ENCODE data around the gene CA14. TPM values are rescaled to one million over a fixed set of nuclear protein-coding genes. Genes with fewer than 3 reads are reported as not detected.
"Not testable (repeated sequence)": the region's sequence is repeated elsewhere in the genome, so short reads cannot be mapped to it uniquely, and the experiment has no call there.

The CA14 gene
- not detected in 2 replicates for total RNA-seq

- no peak within 1 kb of the TSS for H3K27ac Mint-ChIP-seq
- no peaks in the 10 kb centered on the region for H3K36me3 Mint-ChIP-seq (ENCODE audit: low read depth)
- no peak for DNase-seq (ENCODE audit: low spot score)
- intact Hi-C loops (cut with micrococcal nuclease): loop anchor here (5.0 kb wide), 1 partner anchor 274 kb away; no protein-coding TSS in a partner anchor
- H3K9me3 Mint-ChIP-seq: no peaks in the 10 kb centered on the region
- H3K4me3 Mint-ChIP-seq (ENCODE audit: low read depth): no peak within 1 kb of the TSS
- peaks cover 8% of the 10 kb centered on the region for H3K4me1 Mint-ChIP-seq (ENCODE audit: low read depth)
- peaks cover 46% of the 10 kb centered on the region for H3K27me3 Mint-ChIP-seq (ENCODE audit: low read depth)
These were observed at the start of gene CA14 for GRCh38 chr1:150257624-150258585. Gene CA14 (plus strand): TSS chr1:150257774. CDS start chr1:150258129, 355 bp downstream.

GRCh38 chr1:150208460-150208859, 49.1 kb upstream of the CA14 start:
- H3K4me3 Mint-ChIP-seq (ENCODE audit: low read depth): not testable (repeated sequence)

DNA sequence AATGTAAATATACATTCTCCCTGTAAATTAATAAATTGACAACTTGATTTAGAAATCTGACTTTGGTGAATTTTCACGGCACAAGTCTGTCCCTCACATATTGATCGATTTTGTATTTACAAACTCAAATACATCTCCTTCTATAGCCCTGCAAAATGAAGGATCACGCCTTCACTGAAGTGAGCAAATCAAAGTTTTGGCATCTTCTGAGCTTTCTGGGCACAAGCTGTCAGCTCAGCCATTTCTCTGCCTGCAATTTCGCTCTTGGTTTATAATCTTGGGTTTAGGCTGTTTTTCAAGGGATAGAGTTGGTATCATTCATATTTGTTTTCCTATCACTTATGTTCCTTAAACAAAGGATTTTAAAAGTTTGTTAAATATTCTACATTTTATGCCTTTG, 47.5 kb upstream of the CA14 start:
- no peaks in the 10 kb centered on the region for H3K36me3 Mint-ChIP-seq (ENCODE audit: low read depth)
- no peak overlapping the region for H3K27ac Mint-ChIP-seq
- H3K27me3 Mint-ChIP-seq (ENCODE audit: low read depth): peaks cover 8% of the 10 kb centered on the region
- H3K4me3 Mint-ChIP-seq (ENCODE audit: low read depth): no peak overlapping the region
- no peaks in the 10 kb centered on the region for H3K9me3 Mint-ChIP-seq
- intact Hi-C loops (cut with micrococcal nuclease): no loop called here
- no peak for DNase-seq (ENCODE audit: low spot score)
- peaks cover 17% of the 10 kb centered on the region for H3K4me1 Mint-ChIP-seq (ENCODE audit: low read depth)

More at GRCh38 chr1:150208460-150208859, 49.1 kb upstream of the CA14 start:
- H3K36me3 Mint-ChIP-seq (ENCODE audit: low read depth); H3K9me3 Mint-ChIP-seq; DNase-seq (ENCODE audit: low spot score); H3K27me3 Mint-ChIP-seq (ENCODE audit: low read depth); H3K27ac Mint-ChIP-seq; intact Hi-C loops (cut with micrococcal nuclease); H3K4me1 Mint-ChIP-seq (ENCODE audit: low read depth): not testable (repeated sequence)

GRCh38 chr1:150210706-150211105, 46.9 kb upstream of the CA14 start:
- Mint-ChIP-seq H3K4me3 (ENCODE audit: low read depth) (no peak overlapping the region), H3K27ac (no peak overlapping the region), H3K36me3 (ENCODE audit: low read depth) (no peaks in the 10 kb centered on the region), H3K27me3 (ENCODE audit: low read depth) (peaks cover 5% of the 10 kb centered on the region), H3K4me1 (ENCODE audit: low read depth) (peaks cover 17% of the 10 kb centered on the region), H3K9me3 (no peaks in the 10 kb centered on the region)
- no peak for DNase-seq (ENCODE audit: low spot score)
- intact Hi-C loops (cut with micrococcal nuclease): no loop called here

DNA sequence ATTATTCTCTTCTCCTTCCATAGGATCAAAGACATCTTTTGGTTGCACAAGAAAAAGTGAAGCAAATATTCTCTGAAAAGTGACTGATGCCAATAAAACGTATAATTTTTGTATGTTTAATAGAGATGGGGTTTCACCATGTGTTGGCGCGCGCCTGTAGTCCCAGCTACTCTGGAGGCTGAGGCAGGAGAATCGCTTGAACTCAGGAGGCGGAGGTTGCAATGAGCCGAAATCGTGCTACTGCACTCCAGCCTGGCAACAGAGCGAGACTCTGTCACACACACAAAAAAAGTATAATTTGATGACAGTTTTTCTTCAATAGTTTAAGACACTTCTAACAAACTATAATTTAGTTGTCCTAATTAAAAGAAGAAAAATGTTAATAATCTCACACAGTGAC, 45.5 kb upstream of the CA14 start:
- Mint-ChIP-seq H3K4me1 (ENCODE audit: low read depth) (peaks cover 17% of the 10 kb centered on the region), H3K36me3 (ENCODE audit: low read depth) (peaks cover 3% of the 10 kb centered on the region), H3K27me3 (ENCODE audit: low read depth) (peaks cover 1% of the 10 kb centered on the region), H3K9me3 (no peaks in the 10 kb centered on the region), H3K4me3 (ENCODE audit: low read depth) (no peak overlapping the region), H3K27ac (no peak overlapping the region)
- DNase-seq (ENCODE audit: low spot score): no peak
- intact Hi-C loops (cut with micrococcal nuclease): no loop called here

- intact Hi-C loops (cut with micrococcal nuclease): loop anchor here (1.0 kb wide), 1 partner anchor 23 kb away; the partner anchor contains the start of gene ANP32E
- peak; percentile 90 for DNase-seq (ENCODE audit: low spot score)
These were observed 44.1 kb upstream of the CA14 start for GRCh38 chr1:150213170-150214098.

DNA sequence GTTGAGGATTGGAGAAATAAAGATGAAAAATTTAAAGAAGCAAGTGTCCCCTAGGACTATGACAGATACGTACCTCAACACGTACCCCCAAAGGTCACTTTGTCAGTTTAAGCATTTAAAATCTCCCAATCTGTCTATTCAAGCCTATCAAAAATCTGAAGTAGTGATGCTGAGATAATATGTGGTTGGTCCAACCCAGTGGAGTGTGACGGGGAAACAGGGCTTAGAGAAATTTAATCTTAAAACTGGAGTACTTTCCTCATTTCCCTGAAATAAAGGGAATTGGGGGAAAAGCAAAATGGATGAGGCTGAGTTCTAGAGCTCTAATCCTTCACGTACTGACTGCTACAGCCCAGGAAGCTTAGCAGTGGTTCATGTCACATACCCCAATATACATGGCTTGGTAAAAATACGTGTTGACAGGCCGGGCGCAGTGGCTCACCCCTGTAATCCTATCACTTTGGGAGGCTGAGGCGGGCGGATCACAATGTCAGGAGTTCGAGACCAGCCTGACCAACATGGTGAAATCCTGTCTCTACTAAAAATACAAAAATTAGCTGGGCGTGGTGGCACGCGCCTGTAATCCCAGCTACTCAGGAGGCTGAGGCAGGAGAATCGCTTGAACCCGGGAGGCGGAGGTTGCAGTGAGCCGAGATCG, 43.3 kb upstream of the CA14 start:
- peaks cover 12% of the 10 kb centered on the region for H3K36me3 Mint-ChIP-seq (ENCODE audit: low read depth)
- H3K27me3 Mint-ChIP-seq (ENCODE audit: low read depth): not testable (repeated sequence)

More at GRCh38 chr1:150213170-150214098, 44.1 kb upstream of the CA14 start:
- peaks cover 17% of the 10 kb centered on the region for H3K4me1 Mint-ChIP-seq (ENCODE audit: low read depth)
- H3K36me3 Mint-ChIP-seq (ENCODE audit: low read depth): peaks cover 6% of the 10 kb centered on the region
- H3K27me3 Mint-ChIP-seq (ENCODE audit: low read depth): no peaks in the 10 kb centered on the region
- H3K27ac Mint-ChIP-seq: peak overlapping the region; percentile 97
- H3K9me3 Mint-ChIP-seq: no peaks in the 10 kb centered on the region
- peak overlapping the region; percentile 87 for H3K4me3 Mint-ChIP-seq (ENCODE audit: low read depth)

GRCh38 chr1:150215855-150216254, 41.7 kb upstream of the CA14 start:
- H3K4me3 Mint-ChIP-seq (ENCODE audit: low read depth); intact Hi-C loops (cut with micrococcal nuclease); DNase-seq (ENCODE audit: low spot score); H3K27ac Mint-ChIP-seq; H3K9me3 Mint-ChIP-seq; H3K27me3 Mint-ChIP-seq (ENCODE audit: low read depth): not testable (repeated sequence)
- Mint-ChIP-seq H3K36me3 (ENCODE audit: low read depth) (peaks cover 26% of the 10 kb centered on the region), H3K4me1 (ENCODE audit: low read depth) (peaks cover 17% of the 10 kb centered on the region)

More for the DNA sequence above, 43.3 kb upstream of the CA14 start:
- Mint-ChIP-seq H3K4me1 (ENCODE audit: low read depth) (peaks cover 17% of the 10 kb centered on the region), H3K27ac (peak overlapping the region; percentile 97), H3K4me3 (ENCODE audit: low read depth) (peak overlapping the region; percentile 87)
- H3K9me3 Mint-ChIP-seq; DNase-seq (ENCODE audit: low spot score); intact Hi-C loops (cut with micrococcal nuclease): not testable (repeated sequence)

- no peak overlapping the region for H3K4me3 Mint-ChIP-seq (ENCODE audit: low read depth)
- H3K27me3 Mint-ChIP-seq (ENCODE audit: low read depth): no peaks in the 10 kb centered on the region
- H3K36me3 Mint-ChIP-seq (ENCODE audit: low read depth): peaks cover 62% of the 10 kb centered on the region
- DNase-seq (ENCODE audit: low spot score): no peak
- no peaks in the 10 kb centered on the region for H3K9me3 Mint-ChIP-seq
- intact Hi-C loops (cut with micrococcal nuclease): no loop called here
- H3K4me1 Mint-ChIP-seq (ENCODE audit: low read depth): peaks cover 6% of the 10 kb centered on the region
- H3K27ac Mint-ChIP-seq: no peak overlapping the region
These were observed 36.0 kb upstream of the CA14 start for GRCh38 chr1:150221552-150221951.

DNA sequence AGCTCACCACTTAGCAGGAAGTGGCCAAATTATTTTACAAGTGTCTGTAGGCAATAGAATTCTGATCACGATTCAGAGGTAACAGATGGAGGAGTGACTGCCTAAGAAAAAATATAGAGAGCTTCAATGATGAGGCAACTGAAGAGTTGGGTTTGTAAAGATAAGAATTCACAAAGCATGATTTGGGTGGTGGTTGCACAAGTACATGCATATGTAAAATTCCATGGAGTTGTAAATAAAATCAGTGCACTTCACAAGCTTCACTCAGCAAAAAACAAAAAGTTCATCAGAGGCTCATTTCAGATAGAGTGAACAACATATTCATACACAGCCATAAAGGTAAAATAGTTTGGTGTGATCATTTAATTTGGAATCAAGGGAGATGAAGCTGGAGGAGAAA, 32.6 kb upstream of the CA14 start:
- H3K27ac Mint-ChIP-seq: no peak overlapping the region
- H3K4me1 Mint-ChIP-seq (ENCODE audit: low read depth): peaks cover 10% of the 10 kb centered on the region
- no peaks in the 10 kb centered on the region for H3K9me3 Mint-ChIP-seq
- no peak overlapping the region for H3K4me3 Mint-ChIP-seq (ENCODE audit: low read depth)
- peaks cover 70% of the 10 kb centered on the region for H3K36me3 Mint-ChIP-seq (ENCODE audit: low read depth)
- intact Hi-C loops (cut with micrococcal nuclease): no loop called here
- H3K27me3 Mint-ChIP-seq (ENCODE audit: low read depth): no peaks in the 10 kb centered on the region
- no peak for DNase-seq (ENCODE audit: low spot score)

DNA sequence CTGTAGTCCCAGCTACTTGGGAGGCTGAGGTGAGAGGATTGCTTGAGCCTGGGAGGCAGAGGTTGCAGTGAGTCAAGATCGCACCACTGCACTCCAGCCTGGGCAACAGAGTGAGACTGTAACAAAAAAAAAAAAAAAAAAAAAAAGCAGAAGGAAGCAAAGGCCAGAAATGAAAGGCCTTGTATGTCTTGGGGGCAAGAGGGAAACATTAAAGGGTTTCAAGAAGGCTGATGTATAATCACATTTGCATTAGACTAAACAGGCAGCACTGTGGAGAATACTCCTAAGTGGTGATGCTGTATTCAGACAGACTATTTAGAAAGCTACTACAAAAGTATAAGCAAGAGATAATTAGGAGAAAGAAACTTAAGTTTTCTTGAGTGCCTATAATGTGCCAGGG, 32.0 kb upstream of the CA14 start:
- H3K27me3 Mint-ChIP-seq (ENCODE audit: low read depth): no peaks in the 10 kb centered on the region
- H3K4me1 Mint-ChIP-seq (ENCODE audit: low read depth): peaks cover 10% of the 10 kb centered on the region
- peaks cover 70% of the 10 kb centered on the region for H3K36me3 Mint-ChIP-seq (ENCODE audit: low read depth)
- DNase-seq (ENCODE audit: low spot score): no peak
- intact Hi-C loops (cut with micrococcal nuclease): no loop called here
- H3K27ac Mint-ChIP-seq: no peak overlapping the region
- H3K9me3 Mint-ChIP-seq: no peaks in the 10 kb centered on the region
- H3K4me3 Mint-ChIP-seq (ENCODE audit: low read depth): no peak overlapping the region

- no peak for DNase-seq (ENCODE audit: low spot score)
- H3K9me3 Mint-ChIP-seq: no peaks in the 10 kb centered on the region
- intact Hi-C loops (cut with micrococcal nuclease): no loop called here
- H3K27ac Mint-ChIP-seq: no peak overlapping the region
- H3K4me1 Mint-ChIP-seq (ENCODE audit: low read depth): peaks cover 10% of the 10 kb centered on the region
- H3K4me3 Mint-ChIP-seq (ENCODE audit: low read depth): no peak overlapping the region
- peaks cover 74% of the 10 kb centered on the region for H3K36me3 Mint-ChIP-seq (ENCODE audit: low read depth)
- no peaks in the 10 kb centered on the region for H3K27me3 Mint-ChIP-seq (ENCODE audit: low read depth)
These were observed 31.1 kb upstream of the CA14 start for GRCh38 chr1:150226486-150226885.
